K562 (cell line): Measurements from ENCODE around the gene HGS. TPM values are rescaled to one million over a fixed set of nuclear protein-coding genes. Genes with fewer than 3 reads are reported as not detected.

Source experiments
- ELK1 ChIP-seq: sonication (generic); formaldehyde crosslinking; IDR thresholded peaks from 2 replicates; pipeline ENCODE4 v1.8.1; 2022; ENCODE audit warnings: missing genetic modification reagents
- EP300 ChIP-seq: IDR thresholded peaks from 2 replicates; pipeline ENCODE4 v1.6.1; 2012; ENCODE audit warnings: low read length, improper control_type of control experiment
- FUS ChIP-seq: fragments of 200-400 bp; formaldehyde crosslinking; optimal IDR thresholded peaks from 2 replicates; pipeline ENCODE3; 2017; ENCODE audit warnings: low read depth, low read length
- GATA2 ChIP-seq: sonication (generic); formaldehyde crosslinking; IDR thresholded peaks from 2 replicates; pipeline ENCODE4 v1.4.0; 2020; ENCODE audit warnings: mild to moderate bottlenecking, missing genetic modification reagents
- HDAC8 ChIP-seq: fragments of 450-650 bp; IDR thresholded peaks from 2 replicates; pipeline ENCODE4 v1.6.1; 2016; ENCODE audit warnings: mild to moderate bottlenecking, missing genetic modification characterization, moderate library complexity, missing compliant biosample characterization
- KLF10 ChIP-seq: fragments of 250-450 bp; sonication (Bioruptor Pico); IDR thresholded peaks from 2 replicates; pipeline ENCODE4 v1.6.1; 2021; ENCODE audit warnings: matching md5 sums
- L3MBTL2 ChIP-seq: fragments of 450-650 bp; IDR thresholded peaks from 2 replicates; pipeline ENCODE4 v1.6.1; 2016; ENCODE audit warnings: mild to moderate bottlenecking, moderate library complexity
- MCM7 ChIP-seq, 2 experiments: fragments of 450-650 bp; IDR thresholded peaks; 2 replicates each; pipeline ENCODE4 v1.6.1; 2016 to 2018
- POLR2A ChIP-seq: fragments of 450-650 bp; conservative IDR thresholded peaks from 2 replicates; pipeline ENCODE4 v1.6.1; 2016
- POLR2G ChIP-seq: fragments of 200-400 bp; formaldehyde crosslinking; IDR thresholded peaks from 2 replicates; pipeline ENCODE4 v1.6.1; 2017; ENCODE audit warnings: low read depth, mild to moderate bottlenecking, antibody characterized with exemption, low read length, moderate library complexity
- SP2 ChIP-seq: IDR thresholded peaks from 2 replicates; pipeline ENCODE4 v1.6.1; 2011; ENCODE audit warnings: mild to moderate bottlenecking, low read depth, low read length, moderate library complexity; ENCODE audit not compliant: poor library complexity, severe bottlenecking; ENCODE audit errors: extremely low read depth
- TAF15 ChIP-seq: fragments of 200-400 bp; formaldehyde crosslinking; IDR thresholded peaks from 2 replicates; pipeline ENCODE4 v1.6.1; 2017; ENCODE audit warnings: mild to moderate bottlenecking, low read depth, low read length, moderate library complexity
- TARDBP ChIP-seq: fragments of 450-650 bp; IDR thresholded peaks from 2 replicates; pipeline ENCODE4 v1.6.1; 2016
- THRAP3 ChIP-seq: fragments of 450-650 bp; IDR thresholded peaks from 2 replicates; pipeline ENCODE4 v1.6.1; 2016; ENCODE audit warnings: mild to moderate bottlenecking, inconsistent platforms, borderline replicate concordance
- TOE1 ChIP-seq, 2 experiments: fragments of 450-650 bp in 1 of 2; sonication (generic) in 1 of 2; formaldehyde crosslinking in 1 of 2; IDR thresholded peaks; 2 replicates each; pipeline versions ENCODE4 v1.7.1 to v1.8.0; 2016 to 2022; ENCODE audit warnings: borderline replicate concordance in 2 of 2, mild to moderate bottlenecking in 2 of 2, antibody characterized with exemption in 1 of 2, inconsistent platforms in 1 of 2, low read depth in 1 of 2, missing genetic modification reagents in 1 of 2, moderate library complexity in 1 of 2
- ZFX ChIP-seq: sonication (generic); formaldehyde crosslinking; IDR thresholded peaks from 2 replicates; pipeline ENCODE4 v1.8.0; 2022; ENCODE audit warnings: mild to moderate bottlenecking, missing genetic modification reagents, moderate library complexity
- ZNF764 ChIP-seq: fragments of 250-450 bp; sonication (Bioruptor Pico); IDR thresholded peaks from 2 replicates; pipeline ENCODE4 v1.4.0; 2020; ENCODE audit warnings: low read depth, mild to moderate bottlenecking, moderate library complexity
- polyA plus RNA-seq, 8 experiments: library from polyadenylated mRNA; depleted of rRNA in 4 of 8; stranded (reverse) in 5 of 8; unstranded in 3 of 8; fragments of >200 nt; fragmentation: Nextera tagmentation in 2 of 8; fragmentation: Illumina TruSeq in 1 of 8; extraction: Ambion mirVana in 2 of 8; extraction: Trizol in 1 of 8; gene quantifications; 2 replicates each; pipeline versions ENCODE4 v1.2.1 to v1.2.3, GENCODE V29; 2011 to 2014; ENCODE audit warnings: inconsistent platforms in 1 of 8, missing spikeins in 1 of 8
- total RNA-seq, 7 experiments: library from RNA; depleted of rRNA in 6 of 7; stranded (reverse); fragments of >200 nt in 6 of 7; fragmentation: Illumina TruSeq in 2 of 7; extraction: Trizol in 2 of 7; gene quantifications; 2 replicates each; pipeline versions ENCODE4 v1.2.1 to v1.2.3, GENCODE V29; 2011 to 2021; ENCODE audit warnings: low replicate concordance in 1 of 7
- TF ChIP-seq, protein P1 (sequence below): fragments of 250-450 bp; sonication (Bioruptor Pico); IDR thresholded peaks from 2 replicates; pipeline ENCODE4 v1.5.0; 2021; ENCODE audit warnings: mild to moderate bottlenecking, moderate library complexity

The HGS gene
- total and polyA plus RNA-seq, 9 of the 15 experiments (the other 6 are each of a cell fraction or from before 2014, with no cell fraction given) = 3.9 to 176 (median 77.1) TPM

DNA sequence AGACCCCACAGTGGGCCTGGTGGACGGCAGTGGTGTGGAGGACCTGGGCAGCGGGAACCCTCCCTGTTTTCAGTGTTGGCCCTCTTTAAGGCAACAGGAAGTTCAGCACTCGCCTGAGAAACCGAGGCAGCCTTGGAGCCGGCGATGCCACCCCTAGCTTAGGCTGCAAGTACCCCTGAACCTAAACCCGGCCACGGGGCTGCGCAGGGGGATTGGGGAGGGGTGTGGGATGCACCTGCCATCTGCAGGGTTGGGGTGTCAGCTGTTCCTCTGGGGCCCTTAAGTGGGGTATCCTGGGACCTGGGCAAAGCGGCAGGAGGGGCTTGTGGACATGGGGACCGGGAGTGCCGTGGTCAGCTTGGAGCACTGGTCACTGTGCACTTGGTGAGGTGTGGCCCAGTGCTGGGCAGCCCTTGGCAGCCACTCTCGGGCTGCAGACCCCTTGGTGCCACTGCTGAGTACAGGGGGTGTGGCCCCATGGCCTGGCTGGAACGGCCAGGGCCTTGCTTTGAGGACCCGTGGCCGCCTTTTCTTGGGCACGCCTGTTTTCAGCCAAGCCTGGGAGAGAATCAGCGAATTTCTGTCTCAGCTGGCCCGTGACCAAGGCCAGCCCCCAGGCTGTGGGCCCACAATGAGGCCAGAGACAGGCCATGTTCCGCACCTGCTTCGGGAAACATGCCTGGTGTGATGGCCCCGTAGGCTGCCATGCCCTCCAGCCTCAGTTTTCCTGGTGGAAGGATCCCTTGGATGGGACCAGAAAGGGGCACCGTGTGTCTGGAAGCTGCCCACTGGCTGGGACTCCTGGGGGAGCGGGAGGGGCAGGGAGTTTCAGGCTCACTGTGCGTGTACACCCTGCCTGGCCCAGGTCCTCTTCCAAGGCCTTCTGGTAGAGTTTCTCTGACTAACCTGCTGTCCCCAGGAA lies 24.2 kb downstream of the HGS start (continued):
- TF ChIP-seq ELK1 (CRISPR knock-in tag) = no peak
- no peak for TF ChIP-seq TOE1 (IDR thresholded peaks at IDR 0.05; ENCODE audit: borderline replicate concordance)
- TF ChIP-seq TOE1 (CRISPR knock-in tag; IDR thresholded peaks at IDR 0.05; ENCODE audit: borderline replicate concordance, low read depth) = no peak
- TF ChIP-seq MCM7 (IDR thresholded peaks at IDR 0.05) = no peak
- TF ChIP-seq ZNF764 (CRISPR knock-in tag) = no peak
- TF ChIP-seq ZFX (CRISPR knock-in tag) = 0 out of 2 replicates have a peak, but pooled peaks have one; percentile 3
- no peak for TF ChIP-seq FUS
- no peak for TF ChIP-seq L3MBTL2
- no peak for TF ChIP-seq KLF10 (CRISPR knock-in tag)
- no peak for TF ChIP-seq TARDBP
- TF ChIP-seq GATA2 (CRISPR knock-in tag) = no peak
- peak; percentile 53 for TF ChIP-seq POLR2G
- TF ChIP-seq EP300 = no peak
- TF ChIP-seq, protein P1, sequence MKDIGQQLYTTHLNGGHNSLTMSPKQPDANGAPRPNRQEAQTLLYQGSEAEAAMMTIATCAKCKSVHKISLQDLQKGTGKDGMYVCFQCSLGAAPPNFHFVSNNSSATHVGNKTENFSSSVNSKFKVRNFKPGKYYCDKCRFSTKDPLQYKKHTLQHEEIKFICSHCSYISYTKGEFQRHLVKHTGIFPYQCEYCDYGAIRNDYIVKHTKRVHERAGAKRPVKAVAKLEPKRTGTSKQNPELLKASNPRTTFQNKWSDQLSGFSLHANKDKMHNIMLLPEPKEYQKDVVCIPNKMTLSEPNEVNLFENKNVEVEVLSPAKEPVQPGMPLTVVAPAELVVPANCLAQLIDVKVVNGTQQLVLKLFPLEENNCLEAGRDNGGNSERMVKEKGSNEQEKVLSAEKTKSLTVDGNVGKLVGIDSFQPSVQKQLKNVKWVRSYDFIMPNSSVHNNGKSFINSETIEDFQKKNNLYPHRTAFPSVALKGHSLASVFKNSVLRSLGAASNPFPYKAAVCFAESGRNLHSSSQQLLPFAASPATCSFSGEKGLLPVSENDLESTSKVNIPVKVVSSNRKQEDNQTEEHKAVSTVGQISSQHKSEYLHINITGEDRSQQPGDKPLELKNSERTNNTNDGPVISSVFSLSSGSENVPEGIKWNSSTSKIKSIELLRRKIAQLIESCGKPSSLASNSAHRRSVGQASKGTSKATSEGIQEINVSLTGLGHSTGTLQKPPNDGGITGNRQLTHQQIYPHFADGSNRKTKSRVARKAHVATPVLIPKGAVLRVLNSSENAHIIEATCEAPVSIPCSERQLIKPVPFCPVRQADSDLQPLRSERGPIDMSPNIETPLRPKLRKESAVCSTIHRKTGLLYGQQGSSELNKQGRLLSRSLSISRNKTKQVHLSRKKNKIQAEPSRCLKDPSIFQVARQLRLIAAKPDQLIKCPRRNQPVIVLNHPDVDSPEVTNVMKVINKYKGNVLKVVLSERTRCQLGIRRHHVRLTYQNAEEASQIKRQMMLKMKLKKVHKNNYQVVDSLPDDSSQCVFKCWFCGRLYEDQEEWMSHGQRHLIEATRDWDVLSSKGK (CRISPR knock-in tag) = no peak
- TF ChIP-seq SP2 = no peak
- peak; percentile 47; the same call in 1 of the 2 replicates for TF ChIP-seq POLR2A
- no peak for TF ChIP-seq HDAC8 (tag)
- TF ChIP-seq TAF15 = 0 out of 2 replicates have a peak, but pooled peaks have one; percentile 20
- TF ChIP-seq THRAP3 = no peak
